ENCODE results near the gene LSM14A.

The LSM14A gene

DNA sequence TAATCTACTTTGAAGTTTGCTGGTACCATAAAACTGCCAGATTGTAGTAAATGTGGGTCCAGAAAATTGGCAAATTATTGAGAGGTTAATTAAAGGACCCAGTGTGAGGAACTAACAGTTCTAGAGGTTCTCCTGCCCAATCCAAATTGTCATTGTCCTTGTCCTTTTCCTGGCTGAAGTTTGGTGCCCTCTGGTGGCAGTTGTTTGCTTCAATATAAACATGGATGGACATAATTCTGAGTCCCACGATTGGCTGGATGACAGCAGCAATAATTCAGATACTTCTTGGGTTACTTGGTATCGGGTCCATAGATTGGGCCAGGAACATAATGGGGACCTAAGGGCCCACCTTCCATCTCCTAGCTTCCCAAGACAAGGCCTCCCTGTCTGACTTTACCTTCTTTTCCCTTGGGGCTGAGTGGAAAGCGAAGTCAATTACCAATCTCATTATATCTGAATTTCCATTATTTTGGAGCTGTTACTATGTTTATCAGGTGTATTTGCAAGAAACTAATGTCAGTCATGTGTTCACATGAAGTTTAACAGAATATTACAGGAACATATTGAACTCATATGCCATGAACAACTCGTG lies 48.3 kb downstream of the LSM14A start:
- Histone ChIP-seq H3K79me2 (ENCODE audit: control insufficient read depth, insufficient read depth, low read length, poor library complexity) (no peaks in the 10 kb centered on the region), H2AFZ (ENCODE audit: insufficient read depth, low read length, poor library complexity) (no peak overlapping the region), H3K4me2 (ENCODE audit: low read length) (no peak overlapping the region), H2BK5ac (ENCODE audit: low read depth, low read length, poor library complexity) (no peak overlapping the region), H3K27me3 (ENCODE audit: insufficient read depth, low read length) (no peaks in the 10 kb centered on the region), H3K18ac (ENCODE audit: low read length) (no peak overlapping the region), H3K4me3 (ENCODE audit: low read depth, low read length) (no peak overlapping the region), H2BK12ac (ENCODE audit: low read length) (no peak overlapping the region), H3K4me1 (ENCODE audit: control insufficient read depth in 1 of 2, insufficient read depth in 2 of 2, low read length in 2 of 2) (no peaks in the 10 kb centered on the region), H2AK5ac (ENCODE audit: low read length) (no peak overlapping the region), H3K27ac (ENCODE audit: low read depth, low read length) (no peak overlapping the region), H4K8ac (ENCODE audit: low read depth, low read length) (no peak overlapping the region), H4K91ac (ENCODE audit: low read depth, low read length) (no peak overlapping the region), H4K12ac (ENCODE audit: low read depth, low read length) (no peak overlapping the region), H3K36me3 (ENCODE audit: control insufficient read depth in 1 of 2, insufficient read depth in 2 of 2, low read length in 2 of 2) (peaks cover 28 to 48% of the 10 kb centered on the region in 2 experiments), H3K9me3 (ENCODE audit: insufficient read depth, low read depth, low read length) (no peaks in the 10 kb centered on the region), H3K4ac (ENCODE audit: low read depth, low read length) (no peak overlapping the region), H3K23ac (ENCODE audit: low read length) (no peak overlapping the region), H3K14ac (ENCODE audit: low read length) (no peak overlapping the region), H3K9ac (ENCODE audit: low read length) (no peak overlapping the region), H3K79me1 (ENCODE audit: low read length) (no peaks in the 10 kb centered on the region), H2BK120ac (ENCODE audit: insufficient read depth, low read length, poor library complexity) (no peak overlapping the region)
- WGBS (ENCODE audit: extremely low coverage, insufficient coverage, insufficient read length) = no CpG with 5 or more reads among the region's 4 CpGs
- DNase-seq = peak; percentile 57 to 88

DNA sequence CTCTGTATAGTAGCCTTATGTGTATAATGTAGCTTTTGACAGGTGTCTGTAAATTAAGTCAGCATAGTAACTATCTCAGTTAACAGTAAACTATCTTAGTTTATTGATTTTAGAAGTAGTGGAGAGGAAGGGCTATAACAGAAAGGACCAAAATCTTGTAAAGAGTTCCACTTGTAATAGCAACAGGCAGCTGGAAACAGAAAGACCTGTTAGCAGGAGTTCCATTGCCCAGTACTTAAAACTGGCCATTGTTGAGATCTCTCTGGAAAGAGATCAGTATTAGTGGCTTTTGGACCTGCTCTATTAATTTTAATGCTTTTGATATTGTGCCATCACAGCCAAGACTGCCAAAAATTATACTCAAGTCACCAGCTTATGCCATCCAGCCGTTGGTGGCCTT lies 50.1 kb downstream of the LSM14A start:
- no peak overlapping the region for H3K14ac ChIP-seq (ENCODE audit: low read length)
- H2BK12ac ChIP-seq (ENCODE audit: low read length) = no peak overlapping the region
- H3K9me3 ChIP-seq (ENCODE audit: insufficient read depth, low read depth, low read length) = no peaks in the 10 kb centered on the region
- DNase-seq = no peak
- peaks cover 26 to 48% of the 10 kb centered on the region in 2 experiments for H3K36me3 ChIP-seq (ENCODE audit: control insufficient read depth in 1 of 2, insufficient read depth in 2 of 2, low read length in 2 of 2)
- H3K27me3 ChIP-seq (ENCODE audit: insufficient read depth, low read length) = no peaks in the 10 kb centered on the region
- WGBS (ENCODE audit: extremely low coverage, insufficient coverage, insufficient read length) = no CpG with 5 or more reads among the region's 1 CpG
- no peak overlapping the region for H3K27ac ChIP-seq (ENCODE audit: low read depth, low read length)
- H4K12ac ChIP-seq (ENCODE audit: low read depth, low read length) = no peak overlapping the region
- H3K79me1 ChIP-seq (ENCODE audit: low read length) = no peaks in the 10 kb centered on the region
- no peak overlapping the region for H3K4me2 ChIP-seq (ENCODE audit: low read length)
- no peak overlapping the region for H3K23ac ChIP-seq (ENCODE audit: low read length)
- no peak overlapping the region for H4K91ac ChIP-seq (ENCODE audit: low read depth, low read length)
- no peak overlapping the region for H2BK5ac ChIP-seq (ENCODE audit: low read depth, low read length, poor library complexity)
- no peak overlapping the region for H2BK120ac ChIP-seq (ENCODE audit: insufficient read depth, low read length, poor library complexity)
- no peak overlapping the region for H3K4me3 ChIP-seq (ENCODE audit: low read depth, low read length)
- H3K79me2 ChIP-seq (ENCODE audit: control insufficient read depth, insufficient read depth, low read length, poor library complexity) = no peaks in the 10 kb centered on the region
- no peak overlapping the region for H4K8ac ChIP-seq (ENCODE audit: low read depth, low read length)
- no peak overlapping the region for H3K18ac ChIP-seq (ENCODE audit: low read length)
- no peak overlapping the region for H2AK5ac ChIP-seq (ENCODE audit: low read length)
- no peaks in the 10 kb centered on the region for H3K4me1 ChIP-seq (ENCODE audit: control insufficient read depth in 1 of 2, insufficient read depth in 2 of 2, low read length in 2 of 2)
- H2AFZ ChIP-seq (ENCODE audit: insufficient read depth, low read length, poor library complexity) = no peak overlapping the region
- H3K9ac ChIP-seq (ENCODE audit: low read length) = no peak overlapping the region
- no peak overlapping the region for H3K4ac ChIP-seq (ENCODE audit: low read depth, low read length)

GRCh38 chr19:34224996-34225658 lies 52.8 kb downstream of the LSM14A start:
- Histone ChIP-seq H3K4ac (ENCODE audit: low read depth, low read length) (no peak overlapping the region), H3K23ac (ENCODE audit: low read length) (no peak overlapping the region), H3K79me2 (ENCODE audit: control insufficient read depth, insufficient read depth, low read length, poor library complexity) (no peaks in the 10 kb centered on the region), H3K79me1 (ENCODE audit: low read length) (no peaks in the 10 kb centered on the region), H3K36me3 (ENCODE audit: control insufficient read depth in 1 of 2, insufficient read depth in 2 of 2, low read length in 2 of 2) (peaks cover 23 to 51% of the 10 kb centered on the region in 2 experiments), H3K27me3 (ENCODE audit: insufficient read depth, low read length) (no peaks in the 10 kb centered on the region), H3K9ac (ENCODE audit: low read length) (no peak overlapping the region), H2BK12ac (ENCODE audit: low read length) (no peak overlapping the region), H3K4me2 (ENCODE audit: low read length) (no peak overlapping the region), H4K12ac (ENCODE audit: low read depth, low read length) (no peak overlapping the region), H2BK120ac (ENCODE audit: insufficient read depth, low read length, poor library complexity) (no peak overlapping the region), H2BK5ac (ENCODE audit: low read depth, low read length, poor library complexity) (no peak overlapping the region), H3K4me3 (ENCODE audit: low read depth, low read length) (no peak overlapping the region), H2AK5ac (ENCODE audit: low read length) (no peak overlapping the region), H3K27ac (ENCODE audit: low read depth, low read length) (no peak overlapping the region), H2AFZ (ENCODE audit: insufficient read depth, low read length, poor library complexity) (no peak overlapping the region), H4K91ac (ENCODE audit: low read depth, low read length) (no peak overlapping the region), H3K4me1 (ENCODE audit: control insufficient read depth in 1 of 2, insufficient read depth in 2 of 2, low read length in 2 of 2) (no peaks in the 10 kb centered on the region), H3K18ac (ENCODE audit: low read length) (no peak overlapping the region), H4K8ac (ENCODE audit: low read depth, low read length) (no peak overlapping the region), H3K14ac (ENCODE audit: low read length) (no peak overlapping the region), H3K9me3 (ENCODE audit: insufficient read depth, low read depth, low read length) (no peaks in the 10 kb centered on the region)
- DNase-seq = no peak
- WGBS (ENCODE audit: extremely low coverage, insufficient coverage, insufficient read length) = no CpG with 5 or more reads among the region's 2 CpGs

- Histone ChIP-seq H2AK5ac (ENCODE audit: low read length) (no peak overlapping the region), H3K4me2 (ENCODE audit: low read length) (no peak overlapping the region), H3K4ac (ENCODE audit: low read depth, low read length) (no peak overlapping the region), H4K91ac (ENCODE audit: low read depth, low read length) (no peak overlapping the region), H4K12ac (ENCODE audit: low read depth, low read length) (no peak overlapping the region), H3K79me2 (ENCODE audit: control insufficient read depth, insufficient read depth, low read length, poor library complexity) (no peaks in the 10 kb centered on the region), H3K4me3 (ENCODE audit: low read depth, low read length) (no peak overlapping the region), H4K8ac (ENCODE audit: low read depth, low read length) (no peak overlapping the region), H3K9me3 (ENCODE audit: insufficient read depth, low read depth, low read length) (no peaks in the 10 kb centered on the region), H2BK5ac (ENCODE audit: low read depth, low read length, poor library complexity) (no peak overlapping the region), H3K27ac (ENCODE audit: low read depth, low read length) (no peak overlapping the region), H3K4me1 (ENCODE audit: control insufficient read depth in 1 of 2, insufficient read depth in 2 of 2, low read length in 2 of 2) (no peaks in the 10 kb centered on the region), H3K23ac (ENCODE audit: low read length) (no peak overlapping the region), H3K79me1 (ENCODE audit: low read length) (no peaks in the 10 kb centered on the region), H3K27me3 (ENCODE audit: insufficient read depth, low read length) (no peaks in the 10 kb centered on the region), H2BK12ac (ENCODE audit: low read length) (no peak overlapping the region), H3K18ac (ENCODE audit: low read length) (no peak overlapping the region), H2AFZ (ENCODE audit: insufficient read depth, low read length, poor library complexity) (no peak overlapping the region), H3K9ac (ENCODE audit: low read length) (no peak overlapping the region), H3K14ac (ENCODE audit: low read length) (no peak overlapping the region), H3K36me3 (ENCODE audit: control insufficient read depth in 1 of 2, insufficient read depth in 2 of 2, low read length in 2 of 2) (peaks cover 23 to 51% of the 10 kb centered on the region in 2 experiments), H2BK120ac (ENCODE audit: insufficient read depth, low read length, poor library complexity) (no peak overlapping the region)
- DNase-seq = peak; percentile 51 to 71
Measured at GRCh38 chr19:34225659-34226015, 53.3 kb downstream of the LSM14A start.
